Stimulated activated CD4-positive, alpha-beta T cell treated with anti-CD3 and anti-CD28 coated beads, Interleukin-2, amount 100 ng/mL, for 4 hours (primary cell): ENCODE measurements around the gene LDLRAD3.

Experiments
- DNase-seq: peaks from one replicate; pipeline ENCODE4 v3.0.0-alpha.2; 2020; ENCODE audit warnings: low read depth

The LDLRAD3 gene

DNA sequence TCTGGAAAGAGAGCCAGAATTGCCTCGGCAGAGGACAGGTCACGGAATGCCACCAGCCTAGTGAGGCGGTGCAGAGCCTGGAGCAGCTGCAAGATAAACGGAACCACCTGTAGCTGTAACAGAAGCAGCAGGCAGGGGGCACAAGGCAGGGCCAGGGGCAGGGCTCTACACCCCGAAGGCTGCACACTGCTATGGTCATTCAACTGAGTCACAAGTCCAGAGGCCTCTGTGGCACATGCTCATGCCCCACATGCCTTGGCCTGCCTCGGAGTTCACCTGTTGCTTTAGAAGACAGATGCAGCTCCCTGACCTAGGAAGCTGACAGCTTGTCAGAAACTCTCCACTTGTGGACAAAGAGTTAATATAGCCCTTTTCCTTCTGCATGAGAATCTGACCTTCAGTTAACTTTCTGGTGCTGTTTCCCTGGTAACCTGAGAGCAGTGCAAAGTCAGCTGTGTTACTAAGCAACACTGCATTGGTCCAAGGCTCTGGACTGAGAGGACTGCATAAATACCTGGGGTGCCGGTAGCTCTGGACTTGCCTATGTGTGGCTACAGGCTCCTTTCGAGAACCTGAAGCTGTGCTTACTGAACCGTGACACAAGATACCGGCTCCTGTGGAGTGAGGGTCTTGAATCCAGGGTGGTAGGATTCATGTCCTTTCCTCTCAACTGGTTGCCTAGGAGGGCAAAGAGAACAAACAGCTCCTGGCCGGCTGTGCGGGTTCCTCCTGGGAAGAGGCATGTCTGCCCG, 334.8 kb downstream of the LDLRAD3 start:
- no peak for DNase-seq

DNA sequence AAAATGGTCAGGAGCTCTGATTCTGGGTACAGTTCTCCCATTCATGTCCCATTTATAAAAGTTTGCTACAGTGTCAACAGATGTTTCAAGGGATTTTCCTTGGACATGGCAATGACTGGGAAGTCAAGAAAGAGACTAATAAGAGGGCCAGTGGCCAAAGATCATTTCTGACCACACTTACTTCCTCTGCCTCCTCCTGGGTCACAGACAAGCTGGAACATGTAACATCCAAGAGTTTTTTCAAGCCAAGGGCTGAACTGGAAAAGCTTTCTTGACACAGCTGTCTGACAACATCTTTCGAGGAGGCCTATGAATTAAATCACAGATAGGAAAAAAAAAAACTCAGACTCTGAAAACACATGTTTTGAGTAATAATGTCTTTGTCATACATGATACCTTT, 336.7 kb downstream of the LDLRAD3 start:
- no peak for DNase-seq
